Endothelial cell (in vitro differentiated cells): ENCODE results near the gene ZDHHC22. TPM values are rescaled to one million over a fixed set of nuclear protein-coding genes. Genes with fewer than 3 reads are reported as not detected.
A peak's percentile ranks its signal among the peaks of the same experiment; 100 is the strongest.

ENCODE experiments used
- DNase-seq: peaks from one replicate; pipeline ENCODE4 v3.0.0; 2021; ENCODE audit warnings: low spot score
- H3K27ac Mint-ChIP-seq: one replicate; pipeline ENCODE4 v1.8.0; 2021; ENCODE audit warnings: mixed read lengths, inconsistent platforms; ENCODE audit not compliant: unreplicated experiment
- H3K27me3 Mint-ChIP-seq: one replicate; pipeline ENCODE4 v1.8.0; 2021; ENCODE audit warnings: mild to moderate bottlenecking, moderate library complexity, mixed read lengths, inconsistent platforms; ENCODE audit not compliant: unreplicated experiment
- H3K36me3 Mint-ChIP-seq: one replicate; pipeline ENCODE4 v1.8.0; 2021; ENCODE audit warnings: mild to moderate bottlenecking, low read depth, mixed read lengths, inconsistent platforms; ENCODE audit not compliant: unreplicated experiment
- H3K4me1 Mint-ChIP-seq: one replicate; pipeline ENCODE4 v1.8.0; 2021; ENCODE audit warnings: mild to moderate bottlenecking, mixed read lengths, inconsistent platforms; ENCODE audit not compliant: unreplicated experiment
- H3K4me3 Mint-ChIP-seq: one replicate; pipeline ENCODE4 v1.8.0; 2021; ENCODE audit warnings: mild to moderate bottlenecking, mixed read lengths, inconsistent platforms; ENCODE audit not compliant: unreplicated experiment
- H3K9me3 Mint-ChIP-seq: one replicate; pipeline ENCODE4 v1.8.0; 2021; ENCODE audit warnings: mixed read lengths, inconsistent platforms; ENCODE audit not compliant: unreplicated experiment
- long read RNA-seq: library from polyadenylated mRNA; unstranded; transcript quantifications from one replicate; pipeline ENCODE4 v2.0.0, GENCODE V29; 2020; ENCODE audit not compliant: unreplicated experiment
- total RNA-seq: library from RNA; stranded (reverse); fragmentation: NEBNext Ultra II Directional; extraction: Animal tissue kit (Norgen Biotek cat#: 25700); gene quantifications from one replicate; pipeline ENCODE4 v1.2.1, GENCODE V29; 2021; ENCODE audit not compliant: unreplicated experiment
- TF ChIP-seq, protein P1 (sequence below): fragments of 200-600 bp; sonication (generic); IDR thresholded peaks from one replicate; pipeline ENCODE4 v1.5.0; 2021; ENCODE audit warnings: antibody characterized with exemption; ENCODE audit not compliant: unreplicated experiment

The ZDHHC22 gene
- 12.0 TPM for total RNA-seq
- long read RNA-seq, partial matches to known transcripts, result 3 of 4 reads
- long read RNA-seq, other reads (novel, unspliced or antisense), result 0 of 4 reads

- H3K9me3 Mint-ChIP-seq, result no peaks in the 10 kb centered on the region
- peaks cover 13% of the 10 kb centered on the region for H3K27me3 Mint-ChIP-seq
- peak within 1 kb of the TSS; percentile 92 for H3K4me3 Mint-ChIP-seq
- H3K4me1 Mint-ChIP-seq, result peaks cover 23% of the 10 kb centered on the region
- no peaks in the 10 kb centered on the region for H3K36me3 Mint-ChIP-seq
- TF ChIP-seq, protein P1, sequence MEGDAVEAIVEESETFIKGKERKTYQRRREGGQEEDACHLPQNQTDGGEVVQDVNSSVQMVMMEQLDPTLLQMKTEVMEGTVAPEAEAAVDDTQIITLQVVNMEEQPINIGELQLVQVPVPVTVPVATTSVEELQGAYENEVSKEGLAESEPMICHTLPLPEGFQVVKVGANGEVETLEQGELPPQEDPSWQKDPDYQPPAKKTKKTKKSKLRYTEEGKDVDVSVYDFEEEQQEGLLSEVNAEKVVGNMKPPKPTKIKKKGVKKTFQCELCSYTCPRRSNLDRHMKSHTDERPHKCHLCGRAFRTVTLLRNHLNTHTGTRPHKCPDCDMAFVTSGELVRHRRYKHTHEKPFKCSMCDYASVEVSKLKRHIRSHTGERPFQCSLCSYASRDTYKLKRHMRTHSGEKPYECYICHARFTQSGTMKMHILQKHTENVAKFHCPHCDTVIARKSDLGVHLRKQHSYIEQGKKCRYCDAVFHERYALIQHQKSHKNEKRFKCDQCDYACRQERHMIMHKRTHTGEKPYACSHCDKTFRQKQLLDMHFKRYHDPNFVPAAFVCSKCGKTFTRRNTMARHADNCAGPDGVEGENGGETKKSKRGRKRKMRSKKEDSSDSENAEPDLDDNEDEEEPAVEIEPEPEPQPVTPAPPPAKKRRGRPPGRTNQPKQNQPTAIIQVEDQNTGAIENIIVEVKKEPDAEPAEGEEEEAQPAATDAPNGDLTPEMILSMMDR, result peak; percentile 87
- DNase-seq, result peak; percentile 87
- no peak within 1 kb of the TSS for H3K27ac Mint-ChIP-seq
Measured at GRCh38 chr14:77141214-77142004, at the start of gene ZDHHC22. Gene ZDHHC22, minus strand, starts transcription at chr14:77141791. Its CDS starts 2,053 bp downstream, at chr14:77139738.

DNA sequence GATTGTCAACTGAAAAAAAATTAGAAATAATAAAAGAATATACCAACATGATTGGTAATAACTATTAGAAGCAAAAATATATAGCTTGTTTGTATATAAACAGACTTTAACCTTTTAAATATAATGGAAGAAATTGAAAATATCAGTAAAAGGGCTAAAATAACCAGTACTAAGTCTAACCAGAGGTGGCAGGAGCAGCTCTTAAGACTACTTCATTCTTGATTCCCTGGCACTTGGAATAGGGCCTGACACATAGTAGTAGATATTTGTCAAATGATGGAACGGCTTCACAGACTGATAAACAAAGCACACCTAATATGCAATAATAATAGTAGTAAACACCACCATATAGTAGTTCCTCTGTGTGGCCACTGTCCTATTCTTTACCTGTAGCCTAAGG lies 49.4 kb upstream of the ZDHHC22 start:
- DNase-seq, result no peak
- Mint-ChIP-seq H3K4me3 (no peak overlapping the region), H3K4me1 (peaks cover 3% of the 10 kb centered on the region), H3K9me3 (no peaks in the 10 kb centered on the region), H3K27ac (no peak overlapping the region), H3K36me3 (no peaks in the 10 kb centered on the region), H3K27me3 (peaks cover 2% of the 10 kb centered on the region)
- TF ChIP-seq, protein P1, result no peak

GRCh38 chr14:77189479-77189878 lies 47.9 kb upstream of the ZDHHC22 start:
- Mint-ChIP-seq H3K4me3 (no peak overlapping the region), H3K9me3 (no peaks in the 10 kb centered on the region), H3K27ac (no peak overlapping the region), H3K36me3 (no peaks in the 10 kb centered on the region), H3K4me1 (peaks cover 6% of the 10 kb centered on the region), H3K27me3 (peaks cover 2% of the 10 kb centered on the region)
- DNase-seq, result no peak
- TF ChIP-seq, protein P1, result no peak

DNA sequence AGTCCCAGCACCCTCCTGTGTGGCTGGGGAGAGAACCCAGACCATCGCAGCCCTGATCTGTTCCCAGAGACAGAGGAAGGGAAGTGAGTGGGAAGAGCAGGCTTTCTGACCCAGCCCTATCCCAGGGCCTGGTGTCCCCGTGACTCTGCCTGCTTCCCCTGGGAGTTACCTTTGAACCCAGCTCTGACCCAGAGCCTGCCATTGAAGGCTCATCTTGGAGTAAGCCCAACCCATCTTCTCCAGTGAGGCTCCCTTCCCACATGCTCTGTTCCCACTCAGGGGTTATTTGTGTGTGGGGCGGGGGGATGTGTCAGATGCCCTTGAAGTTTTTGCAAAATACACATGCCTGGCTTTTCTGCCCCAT lies 46.0 kb upstream of the ZDHHC22 start:
- Mint-ChIP-seq H3K27ac (no peak overlapping the region), H3K4me1 (peaks cover 20% of the 10 kb centered on the region), H3K4me3 (no peak overlapping the region)

More for the DNA sequence above, 46.0 kb upstream of the ZDHHC22 start:
- no peak for DNase-seq
- peaks cover 4% of the 10 kb centered on the region for H3K27me3 Mint-ChIP-seq
- H3K9me3 Mint-ChIP-seq, result no peaks in the 10 kb centered on the region
- TF ChIP-seq, protein P1, result no peak
- H3K36me3 Mint-ChIP-seq, result no peaks in the 10 kb centered on the region
